Measurements from ENCODE around the gene TGIF1. TPM values are rescaled to one million over a fixed set of nuclear protein-coding genes. Genes with fewer than 3 reads are reported as not detected.
A peak's percentile ranks its signal among the peaks of the same experiment; 100 is the strongest.

Gene TGIF1
- total and polyA plus RNA-seq, 2 of the 4 experiments (the other 2 are of a cell fraction), result 62.1 to 118 TPM

DNA sequence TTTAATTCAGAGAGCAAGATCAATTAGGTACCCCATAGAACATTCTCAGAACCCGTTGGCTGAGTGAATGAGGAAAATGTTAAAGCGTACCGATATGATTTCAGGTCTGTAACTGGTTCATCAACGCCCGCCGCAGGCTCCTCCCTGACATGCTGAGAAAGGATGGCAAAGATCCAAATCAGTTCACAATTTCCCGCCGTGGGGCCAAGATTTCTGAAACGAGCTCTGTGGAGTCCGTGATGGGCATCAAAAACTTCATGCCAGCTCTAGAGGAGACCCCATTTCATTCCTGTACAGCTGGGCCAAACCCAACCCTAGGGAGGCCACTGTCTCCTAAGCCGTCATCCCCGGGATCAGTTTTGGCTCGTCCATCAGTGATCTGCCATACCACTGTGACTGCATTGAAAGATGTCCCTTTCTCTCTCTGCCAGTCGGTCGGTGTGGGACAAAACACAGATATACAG lies 7.3 kb downstream of the TGIF1 start:
- H3K56ac ChIP-seq (ENCODE audit: extremely low read depth, insufficient read depth, low read length), result no peak overlapping the region
- H3K9me1 ChIP-seq (ENCODE audit: insufficient read depth, low read length), result peaks cover 13% of the 10 kb centered on the region
- ATAC-seq (ENCODE audit: low read depth), result no peak
- DNase-seq, result no peak
- H3K14ac ChIP-seq (replicated peaks; ENCODE audit: low read depth, low read length), result 0 out of 2 replicates have a peak overlapping the region, but pooled peaks have one; percentile 14
- intact Hi-C loops (cut with micrococcal nuclease), result loop anchor here (10.0 kb wide), 1 partner anchor 522 kb away; no protein-coding TSS in a partner anchor
- H3K27me3 ChIP-seq (ENCODE audit: control insufficient read depth, insufficient read depth, low read length), result no peaks in the 10 kb centered on the region
- dilution Hi-C loops (cut with HindIII; ENCODE audit: low sequenced_read_pairs, unreplicated experiment), result no loop called here
- H3K18ac ChIP-seq (ENCODE audit: low read depth, low read length), result no peak overlapping the region
- WGBS, 2 experiments (ENCODE audit: extremely low coverage in 2 of 2, insufficient read length in 1 of 2), result 82% methylated on average over 11 of the region's 15 CpGs; no CpG with 5 or more reads in 1 of the 2 experiments
- CTCF ChIA-PET, result interaction anchor here (0.7 kb wide), 1 partner anchor 45 kb away, joined by 3 read pairs; no protein-coding TSS in a partner anchor
- BruUV-seq (replicated peaks), result no TSS peak
- H3K23ac ChIP-seq (ENCODE audit: low read depth, low read length), result 0 out of 2 replicates have a peak overlapping the region, but pooled peaks have one; percentile 53
- no peaks in the 10 kb centered on the region; the same call in 1 of the 2 replicates for H3K9me3 ChIP-seq (ENCODE audit: control insufficient read depth, insufficient read depth, low read length)
- H3K79me1 ChIP-seq (ENCODE audit: low read depth in 1 of 2, low read length in 2 of 2), result peaks cover 18 to 53% of the 10 kb centered on the region in 2 experiments
- H3K4ac ChIP-seq (ENCODE audit: low read depth, low read length), result no peak overlapping the region
- H4K5ac ChIP-seq (ENCODE audit: low read depth, low read length), result no peak overlapping the region
- no peak overlapping the region for H2BK5ac ChIP-seq (ENCODE audit: low read depth, low read length, poor library complexity, severe bottlenecking)
- TF ChIP-seq FOS (IDR thresholded peaks at IDR 0.05; ENCODE audit: low read depth, low read length) (no peak), MAFK (IDR thresholded peaks at IDR 0.05; ENCODE audit: low read depth, low read length) (no peak), CHD1 (IDR thresholded peaks at IDR 0.05; ENCODE audit: low read depth, low read length) (no peak), RCOR1 (IDR thresholded peaks at IDR 0.05; ENCODE audit: insufficient replicate concordance, low read length) (no peak)
- TF ChIP-seq, protein P1, sequence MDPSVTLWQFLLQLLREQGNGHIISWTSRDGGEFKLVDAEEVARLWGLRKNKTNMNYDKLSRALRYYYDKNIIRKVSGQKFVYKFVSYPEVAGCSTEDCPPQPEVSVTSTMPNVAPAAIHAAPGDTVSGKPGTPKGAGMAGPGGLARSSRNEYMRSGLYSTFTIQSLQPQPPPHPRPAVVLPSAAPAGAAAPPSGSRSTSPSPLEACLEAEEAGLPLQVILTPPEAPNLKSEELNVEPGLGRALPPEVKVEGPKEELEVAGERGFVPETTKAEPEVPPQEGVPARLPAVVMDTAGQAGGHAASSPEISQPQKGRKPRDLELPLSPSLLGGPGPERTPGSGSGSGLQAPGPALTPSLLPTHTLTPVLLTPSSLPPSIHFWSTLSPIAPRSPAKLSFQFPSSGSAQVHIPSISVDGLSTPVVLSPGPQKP (IDR thresholded peaks at IDR 0.05; ENCODE audit: borderline replicate concordance, low read depth, low read length), result no peak
- no peak overlapping the region for H2AK5ac ChIP-seq (ENCODE audit: low read depth, low read length)
- peaks cover 47% of the 10 kb centered on the region for H4K20me1 ChIP-seq (ENCODE audit: insufficient read depth, low read length)
- H3K4me3 ChIP-seq (ENCODE audit: insufficient read depth, low read depth, low read length), result no peak overlapping the region
- H2AK9ac ChIP-seq (replicated peaks; ENCODE audit: low read depth, low read length, poor library complexity), result no peak overlapping the region
- no peak overlapping the region for H2BK15ac ChIP-seq (ENCODE audit: low read depth, low read length)
- no peak overlapping the region for H3K9ac ChIP-seq (ENCODE audit: low read depth, low read length)
- H3K4me2 ChIP-seq (ENCODE audit: low read depth, low read length), result no peak overlapping the region
- in situ Hi-C loops (cut with MboI; ENCODE audit: low sequenced_read_pairs), result no loop called here
- peaks cover 27% of the 10 kb centered on the region for H3K36me3 ChIP-seq (ENCODE audit: control insufficient read depth, insufficient read depth, low read length)
- H2AFZ ChIP-seq (replicated peaks; ENCODE audit: low read length, poor library complexity), result no peak overlapping the region
- no peak overlapping the region for H4K91ac ChIP-seq (ENCODE audit: insufficient read depth, low read depth, low read length)
- POLR2A ChIA-PET (ENCODE audit: unreplicated experiment), result no interaction called here
- H3K27ac ChIP-seq (ENCODE audit: insufficient read depth, low read length), result peak overlapping the region; percentile 17; the same call in 1 of the 2 replicates
- H3K4me1 ChIP-seq (ENCODE audit: control insufficient read depth, insufficient read depth, low read length), result peaks cover 16% of the 10 kb centered on the region
- H2BK120ac ChIP-seq (ENCODE audit: low read depth, low read length), result no peak overlapping the region
- no peak overlapping the region for H4K8ac ChIP-seq (ENCODE audit: low read depth in 2 of 2, low read length in 2 of 2)
- H2BK20ac ChIP-seq (ENCODE audit: low read depth, low read length), result no peak overlapping the region

Measured in IMR-90 (cell line).